ENCODE results near the gene CDR2. TPM values are rescaled to one million over a fixed set of nuclear protein-coding genes. Genes with fewer than 3 reads are reported as not detected.
A peak's percentile ranks its signal among the peaks of the same experiment; 100 is the strongest.

Gene CDR2
- polyA plus RNA-seq, 3 donors: 33.3 to 35.0 (median 34.3) TPM

GRCh38 chr16:22325598-22326368 is 48.6 kb downstream of the CDR2 start:
- no peak for DNase-seq (ENCODE audit: low read depth in 3 of 3, low spot score in 2 of 3)

GRCh38 chr16:22324787-22325597 is 49.4 kb downstream of the CDR2 start:
- DNase-seq (ENCODE audit: low read depth in 3 of 3, low spot score in 2 of 3): no peak

GRCh38 chr16:22323959-22324786 is 50.2 kb downstream of the CDR2 start:
- no peak for DNase-seq (ENCODE audit: low read depth in 3 of 3, low spot score in 2 of 3)

- DNase-seq (ENCODE audit: low read depth in 3 of 3, low spot score in 2 of 3): no peak
These were observed 51.1 kb downstream of the CDR2 start for GRCh38 chr16:22323173-22323958.

GRCh38 chr16:22322741-22323140 is 51.7 kb downstream of the CDR2 start:
- DNase-seq (ENCODE audit: low read depth in 3 of 3, low spot score in 2 of 3): no peak

- DNase-seq (ENCODE audit: low read depth in 3 of 3, low spot score in 2 of 3): no peak
These were observed 52.4 kb downstream of the CDR2 start for GRCh38 chr16:22322021-22322471.

GRCh38 chr16:22321340-22322001 is 52.9 kb downstream of the CDR2 start:
- peak; percentile 8 to 50 (median 42) for DNase-seq (ENCODE audit: low read depth in 3 of 3, low spot score in 2 of 3)

- no peak for DNase-seq (ENCODE audit: low read depth in 3 of 3, low spot score in 2 of 3)
These were observed 53.7 kb downstream of the CDR2 start for GRCh38 chr16:22320572-22321339.

- DNase-seq (ENCODE audit: low read depth in 3 of 3, low spot score in 2 of 3): no peak
These were observed 55.6 kb downstream of the CDR2 start for GRCh38 chr16:22318690-22319358.

- DNase-seq (ENCODE audit: low read depth in 3 of 3, low spot score in 2 of 3): no peak
These were observed 56.8 kb downstream of the CDR2 start for GRCh38 chr16:22317625-22318024.

- DNase-seq (ENCODE audit: low read depth in 3 of 3, low spot score in 2 of 3): no peak
These were observed 57.4 kb downstream of the CDR2 start for GRCh38 chr16:22317001-22317530.

GRCh38 chr16:22316411-22316811 is 58.0 kb downstream of the CDR2 start:
- DNase-seq (ENCODE audit: low read depth in 3 of 3, low spot score in 2 of 3): no peak

- no peak for DNase-seq (ENCODE audit: low read depth in 3 of 3, low spot score in 2 of 3)
These were observed 58.4 kb downstream of the CDR2 start for GRCh38 chr16:22315979-22316378.

GRCh38 chr16:22314661-22315626 is 59.5 kb downstream of the CDR2 start:
- DNase-seq (ENCODE audit: low read depth in 3 of 3, low spot score in 2 of 3): no peak

GRCh38 chr16:22313876-22314470 is 60.4 kb downstream of the CDR2 start:
- no peak for DNase-seq (ENCODE audit: low read depth in 3 of 3, low spot score in 2 of 3)
